A549 treated with AZD2906 at 1 μM for 4 hours (cell line): ENCODE results near the gene SMYD2. TPM values are rescaled to one million over a fixed set of nuclear protein-coding genes. Genes with fewer than 3 reads are reported as not detected.

Experiments
- total RNA-seq: library from RNA; stranded (reverse); fragments of 200-300 nt; extraction: Qiagen RNA extraction; gene quantifications from 5 replicates; pipeline ENCODE4 v1.2.3, GENCODE V29; 2022

SMYD2 gene
- total RNA-seq = 32.8 to 38.0 TPM (median 33.3 TPM) in 5 replicates

DNA sequence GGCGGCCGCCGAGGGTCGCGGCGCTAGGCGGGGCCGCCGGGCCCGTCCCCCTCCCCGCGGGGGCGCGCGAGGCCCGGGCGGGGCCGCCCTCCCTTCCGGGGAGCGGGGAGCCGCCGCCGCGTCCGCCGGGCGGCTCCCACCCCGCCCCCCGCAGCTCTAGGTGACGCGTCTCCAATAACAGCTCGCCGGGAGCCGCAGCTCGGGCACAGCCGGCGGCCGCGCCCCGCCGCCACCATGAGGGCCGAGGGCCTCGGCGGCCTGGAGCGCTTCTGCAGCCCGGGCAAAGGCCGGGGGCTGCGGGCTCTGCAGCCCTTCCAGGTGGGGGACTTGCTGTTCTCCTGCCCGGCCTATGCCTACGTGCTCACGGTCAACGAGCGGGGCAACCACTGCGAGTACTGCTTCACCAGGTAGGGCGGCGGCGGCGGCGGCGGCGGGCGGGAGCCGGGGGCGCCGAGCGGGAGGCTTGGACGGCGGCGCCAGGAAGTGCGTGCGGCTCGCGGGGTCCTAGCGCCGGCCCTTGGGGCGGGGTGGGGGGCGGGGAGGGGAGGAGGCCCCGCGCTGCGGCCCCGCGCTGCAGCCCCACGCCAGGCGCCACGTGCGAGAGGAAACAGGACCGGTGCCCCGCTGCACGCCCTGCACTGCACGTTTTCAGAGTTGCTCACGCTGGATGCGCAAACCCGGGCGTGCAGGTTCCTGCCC, at the start of gene SMYD2:
SMYD2 (plus strand) TSS at position 139 of the 699 bp plus-strand sequence; CDS start at position 235, 96 bp downstream.

